SK-N-SH treated with all-trans-retinoic acid at 6 μM for 48 hours (cell line): Measurements from ENCODE around the gene SLC18A3.

Experiments
- ARNTL ChIP-seq: fragments of 450-650 bp; formaldehyde crosslinking; IDR thresholded peaks from 2 replicates; pipeline ENCODE4 v1.5.0; 2020; ENCODE audit warnings: low read depth, mild to moderate bottlenecking, moderate library complexity, borderline replicate concordance
- CREB5 ChIP-seq: fragments of 250-450 bp; sonication (Bioruptor Pico); IDR thresholded peaks from 2 replicates; pipeline ENCODE4 v1.5.1; 2020; ENCODE audit warnings: low read depth, mild to moderate bottlenecking, moderate library complexity
- CSRNP3 ChIP-seq: fragments of 250-450 bp; sonication (Bioruptor Pico); IDR thresholded peaks from 2 replicates; pipeline ENCODE4 v1.5.1; 2021; ENCODE audit warnings: mild to moderate bottlenecking, moderate library complexity
- ESRRG ChIP-seq: fragments of 250-450 bp; sonication (Bioruptor Pico); IDR thresholded peaks from 2 replicates; pipeline ENCODE4 v1.6.1; 2021; ENCODE audit warnings: mild to moderate bottlenecking
- SNAI2 ChIP-seq: fragments of 250-450 bp; sonication (Bioruptor Pico); IDR thresholded peaks from 2 replicates; pipeline ENCODE4 v1.5.0; 2020; ENCODE audit warnings: mild to moderate bottlenecking, moderate library complexity
- ZFP30 ChIP-seq: fragments of 450-650 bp; formaldehyde crosslinking; IDR thresholded peaks from 2 replicates; pipeline ENCODE4 v1.5.0; 2022; ENCODE audit warnings: mild to moderate bottlenecking, moderate library complexity
- ZNF565 ChIP-seq: fragments of 450-650 bp; formaldehyde crosslinking; conservative IDR thresholded peaks from 2 replicates; pipeline ENCODE4 v1.5.0; 2020; ENCODE audit warnings: low read depth, mild to moderate bottlenecking, moderate library complexity
- TF ChIP-seq, protein P1 (sequence below): fragments of 250-450 bp; sonication (Bioruptor Pico); IDR thresholded peaks from 2 replicates; pipeline ENCODE4 v1.8.0; 2020; ENCODE audit warnings: mild to moderate bottlenecking, moderate library complexity, borderline replicate concordance

- TF ChIP-seq, protein P1, sequence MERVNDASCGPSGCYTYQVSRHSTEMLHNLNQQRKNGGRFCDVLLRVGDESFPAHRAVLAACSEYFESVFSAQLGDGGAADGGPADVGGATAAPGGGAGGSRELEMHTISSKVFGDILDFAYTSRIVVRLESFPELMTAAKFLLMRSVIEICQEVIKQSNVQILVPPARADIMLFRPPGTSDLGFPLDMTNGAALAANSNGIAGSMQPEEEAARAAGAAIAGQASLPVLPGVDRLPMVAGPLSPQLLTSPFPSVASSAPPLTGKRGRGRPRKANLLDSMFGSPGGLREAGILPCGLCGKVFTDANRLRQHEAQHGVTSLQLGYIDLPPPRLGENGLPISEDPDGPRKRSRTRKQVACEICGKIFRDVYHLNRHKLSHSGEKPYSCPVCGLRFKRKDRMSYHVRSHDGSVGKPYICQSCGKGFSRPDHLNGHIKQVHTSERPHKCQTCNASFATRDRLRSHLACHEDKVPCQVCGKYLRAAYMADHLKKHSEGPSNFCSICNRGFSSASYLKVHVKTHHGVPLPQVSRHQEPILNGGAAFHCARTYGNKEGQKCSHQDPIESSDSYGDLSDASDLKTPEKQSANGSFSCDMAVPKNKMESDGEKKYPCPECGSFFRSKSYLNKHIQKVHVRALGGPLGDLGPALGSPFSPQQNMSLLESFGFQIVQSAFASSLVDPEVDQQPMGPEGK = no peak
- TF ChIP-seq ZFP30 (CRISPR knock-in tag) = no peak
- TF ChIP-seq CREB5 (CRISPR knock-in tag) = no peak
- no peak for TF ChIP-seq SNAI2 (CRISPR knock-in tag)
- no peak for TF ChIP-seq ZNF565 (CRISPR knock-in tag)
- TF ChIP-seq CSRNP3 (CRISPR knock-in tag) = no peak
- TF ChIP-seq ARNTL (CRISPR knock-in tag) = no peak
- no peak for TF ChIP-seq ESRRG (CRISPR knock-in tag)
These were observed 5.6 kb downstream of the SLC18A3 start for GRCh38 chr10:49615721-49616120.
